Vagina (tissue), 2 donors: Measurements from ENCODE around the gene ATP5F1D. TPM values are rescaled to one million over a fixed set of nuclear protein-coding genes. Genes with fewer than 3 reads are reported as not detected.

Source experiments
- DNase-seq, 2 donors: peaks; one replicate each; pipeline ENCODE4 v3.0.0-alpha.2; 2017; ENCODE audit errors: extremely low spot score in 2 of 2
- H3K27ac ChIP-seq: fragments of 200-600 bp; sonication (generic); one replicate; pipeline ENCODE4 v1.5.1; 2019
- H3K27me3 ChIP-seq: fragments of 200-600 bp; sonication (generic); one replicate; pipeline ENCODE4 v1.5.1; 2019
- H3K36me3 ChIP-seq, 2 donors: fragments of 200-600 bp; sonication (generic); one replicate each; pipeline ENCODE4 v1.5.1; 2017 to 2019
- H3K4me1 ChIP-seq: fragments of 200-600 bp; sonication (generic); one replicate; pipeline ENCODE4 v1.5.1; 2019
- H3K4me3 ChIP-seq, 2 donors: fragments of 200-600 bp; sonication (generic); 1 replicate in 1 of 2; 2 replicates in 1 of 2; pipeline ENCODE4 v1.5.1; 2016 to 2019
- H3K9me3 ChIP-seq: fragments of 200-600 bp; sonication (generic); one replicate; pipeline ENCODE4 v1.5.1; 2019
- POLR2A ChIP-seq, 2 donors: fragments of 450-650 bp; IDR thresholded peaks; one replicate each; pipeline ENCODE4 v1.6.1; 2017; ENCODE audit warnings: antibody characterized with exemption in 2 of 2, mild to moderate bottlenecking in 2 of 2, moderate library complexity in 2 of 2
- POLR2AphosphoS5 ChIP-seq, 2 donors: sonication (generic); formaldehyde crosslinking; IDR thresholded peaks; one replicate each; pipeline ENCODE4 v1.9.0; 2017; ENCODE audit warnings: antibody characterized with exemption in 2 of 2, mild to moderate bottlenecking in 2 of 2, low read depth in 1 of 2; ENCODE audit not compliant: insufficient read depth in 1 of 2
- intact Hi-C: fragments of 100-400 bp; cut with DNase I; formaldehyde crosslinking; loops from one replicate; pipeline ENCODE4 v1.15.1; 2023
- total RNA-seq: library from RNA; depleted of rRNA; stranded (reverse); fragments of >200 nt; gene quantifications from one replicate; pipeline ENCODE4 v1.2.3, GENCODE V29; 2016
- TF ChIP-seq, protein P1 (sequence below), 3 experiments: fragments of 450-650 bp in 2 of 3; fragments of 200-600 bp in 1 of 3; sonication (generic) in 1 of 3; IDR thresholded peaks; one replicate each; pipeline ENCODE4 v1.5.1; 2017 to 2019; ENCODE audit warnings: antibody characterized with exemption in 3 of 3, mild to moderate bottlenecking in 2 of 3, moderate library complexity in 2 of 3

The ATP5F1D gene
- total RNA-seq, 1 donor from 2014 or later = 154 TPM

DNA sequence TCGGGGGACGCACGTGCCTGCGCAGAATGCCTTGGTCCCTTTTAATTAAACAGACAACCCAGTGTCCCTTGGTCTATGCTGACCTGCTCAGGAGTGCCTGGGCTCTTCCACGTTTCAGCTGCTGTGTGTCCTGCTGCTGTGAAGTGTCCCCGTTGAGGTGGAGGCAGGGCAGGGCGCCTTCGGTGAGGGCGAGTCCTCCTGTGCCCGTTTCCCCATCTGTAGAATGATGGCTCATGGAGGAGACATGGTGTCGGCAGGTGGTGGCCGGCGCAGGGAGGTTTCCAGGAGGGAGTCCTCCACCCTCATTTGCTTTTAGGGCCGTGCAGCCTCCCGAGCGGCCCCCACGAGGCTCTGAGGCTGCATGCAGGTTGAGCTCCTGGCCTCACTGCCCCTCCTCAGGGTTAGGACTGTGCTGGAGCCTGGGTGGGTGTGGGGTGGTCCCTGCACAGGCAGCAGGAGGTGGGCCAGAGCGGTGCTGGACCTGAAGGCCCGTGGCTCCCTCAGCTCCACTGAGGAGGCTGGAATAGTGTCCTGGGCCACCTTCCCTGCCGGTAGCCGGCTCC is 27.2 kb upstream of the ATP5F1D start:
- intact Hi-C loops = no loop called here
- DNase-seq = no peak
- H3K36me3 ChIP-seq = no peaks in the 10 kb centered on the region
- peak overlapping the region; percentile 16 to 20 for H3K4me3 ChIP-seq
- peak overlapping the region; percentile 85 for H3K27ac ChIP-seq
- TF ChIP-seq POLR2AphosphoS5 (IDR thresholded peaks at IDR 0.05; ENCODE audit: insufficient read depth in 1 of 2, low read depth in 1 of 2) = no peak
- TF ChIP-seq, protein P1, sequence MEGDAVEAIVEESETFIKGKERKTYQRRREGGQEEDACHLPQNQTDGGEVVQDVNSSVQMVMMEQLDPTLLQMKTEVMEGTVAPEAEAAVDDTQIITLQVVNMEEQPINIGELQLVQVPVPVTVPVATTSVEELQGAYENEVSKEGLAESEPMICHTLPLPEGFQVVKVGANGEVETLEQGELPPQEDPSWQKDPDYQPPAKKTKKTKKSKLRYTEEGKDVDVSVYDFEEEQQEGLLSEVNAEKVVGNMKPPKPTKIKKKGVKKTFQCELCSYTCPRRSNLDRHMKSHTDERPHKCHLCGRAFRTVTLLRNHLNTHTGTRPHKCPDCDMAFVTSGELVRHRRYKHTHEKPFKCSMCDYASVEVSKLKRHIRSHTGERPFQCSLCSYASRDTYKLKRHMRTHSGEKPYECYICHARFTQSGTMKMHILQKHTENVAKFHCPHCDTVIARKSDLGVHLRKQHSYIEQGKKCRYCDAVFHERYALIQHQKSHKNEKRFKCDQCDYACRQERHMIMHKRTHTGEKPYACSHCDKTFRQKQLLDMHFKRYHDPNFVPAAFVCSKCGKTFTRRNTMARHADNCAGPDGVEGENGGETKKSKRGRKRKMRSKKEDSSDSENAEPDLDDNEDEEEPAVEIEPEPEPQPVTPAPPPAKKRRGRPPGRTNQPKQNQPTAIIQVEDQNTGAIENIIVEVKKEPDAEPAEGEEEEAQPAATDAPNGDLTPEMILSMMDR (IDR thresholded peaks at IDR 0.05) = no peak
- no peak for TF ChIP-seq POLR2A (IDR thresholded peaks at IDR 0.05)
- peaks cover 87% of the 10 kb centered on the region for H3K4me1 ChIP-seq
- no peaks in the 10 kb centered on the region for H3K9me3 ChIP-seq
- no peaks in the 10 kb centered on the region for H3K27me3 ChIP-seq

DNA sequence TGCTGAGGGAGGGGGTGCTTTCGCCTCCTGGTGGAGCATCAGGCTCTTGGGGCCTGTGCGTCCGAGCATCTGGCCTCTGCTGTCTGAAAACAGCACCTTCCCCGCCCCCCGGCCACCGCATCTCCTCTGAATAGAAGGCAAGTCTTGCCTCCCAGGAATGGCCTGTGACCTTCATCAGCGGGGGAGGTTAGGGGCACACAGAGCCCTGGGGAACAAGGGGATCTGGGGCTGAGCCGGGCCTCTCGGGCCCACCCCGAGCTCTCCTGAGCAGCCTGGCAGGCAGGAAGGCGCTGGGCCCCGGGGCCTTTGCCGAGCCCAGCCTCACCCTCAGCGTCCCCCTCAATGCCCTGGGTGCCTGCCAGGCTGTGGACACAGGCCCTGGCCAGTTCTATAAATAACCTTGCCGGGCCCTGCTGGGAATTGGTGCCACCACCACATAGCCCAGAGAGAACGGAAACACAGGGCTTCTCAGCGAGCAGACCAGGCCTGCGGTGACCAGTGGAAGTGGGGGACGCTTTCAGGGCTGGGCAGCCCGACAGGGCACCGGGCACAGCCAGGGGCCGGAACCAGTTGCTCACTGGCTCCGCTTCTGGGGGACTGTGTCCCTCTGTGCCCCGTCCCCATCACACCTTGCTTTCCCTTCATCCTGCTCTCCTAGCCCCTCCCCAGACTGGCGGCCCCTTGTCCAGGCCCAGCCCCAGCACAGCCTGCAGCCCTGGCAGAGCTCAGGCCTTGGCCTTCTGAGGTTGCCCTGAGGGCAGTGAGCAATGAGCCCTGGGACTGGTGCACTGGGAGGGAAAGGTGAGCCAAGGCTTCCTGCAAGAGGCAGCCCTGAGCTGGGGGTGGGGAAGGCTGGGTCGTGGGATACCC is 26.5 kb upstream of the ATP5F1D start:
- peaks cover 0 to 3% of the 10 kb centered on the region in 2 donors for H3K36me3 ChIP-seq
- no peak for DNase-seq
- no peaks in the 10 kb centered on the region for H3K9me3 ChIP-seq
- peak overlapping the region; percentile 85 for H3K27ac ChIP-seq
- peak in 1 of 2 donors; percentile 29 for TF ChIP-seq POLR2AphosphoS5 (IDR thresholded peaks at IDR 0.05; ENCODE audit: insufficient read depth in 1 of 2, low read depth in 1 of 2)
- TF ChIP-seq, protein P1 (IDR thresholded peaks at IDR 0.05) = no peak
- peak overlapping the region in 1 of 2 donors; percentile 16 for H3K4me3 ChIP-seq
- peaks cover 80% of the 10 kb centered on the region for H3K4me1 ChIP-seq
- H3K27me3 ChIP-seq = no peaks in the 10 kb centered on the region
- intact Hi-C loops = no loop called here

DNA sequence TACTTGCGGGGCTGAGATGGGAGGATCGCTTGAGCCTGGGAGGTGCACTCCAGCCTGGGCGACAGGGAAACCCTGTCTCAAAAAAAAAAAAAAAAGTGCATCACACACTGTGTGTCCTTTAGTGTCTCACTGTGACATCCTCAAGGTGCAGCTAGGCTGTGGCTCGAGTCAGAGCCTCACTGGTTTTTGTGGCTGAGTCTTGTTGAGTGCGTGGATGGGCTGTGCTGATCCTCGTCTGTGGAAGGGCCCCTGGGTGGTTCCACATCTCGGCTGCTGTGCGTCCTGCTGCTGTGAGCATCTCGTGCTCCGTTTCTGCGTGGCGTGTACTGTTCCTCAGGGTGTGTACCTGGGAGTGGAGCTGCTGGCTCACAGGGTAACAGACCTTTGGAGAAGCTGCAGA is 24.8 kb upstream of the ATP5F1D start:
- DNase-seq = no peak
- no peak overlapping the region for H3K27ac ChIP-seq
- intact Hi-C loops = no loop called here
- TF ChIP-seq, protein P1 (IDR thresholded peaks at IDR 0.05) = no peak
- TF ChIP-seq POLR2AphosphoS5 (IDR thresholded peaks at IDR 0.05; ENCODE audit: insufficient read depth in 1 of 2, low read depth in 1 of 2) = no peak
- no peak for TF ChIP-seq POLR2A (IDR thresholded peaks at IDR 0.05)
- peaks cover 0 to 16% of the 10 kb centered on the region in 2 donors for H3K36me3 ChIP-seq
- H3K9me3 ChIP-seq = no peaks in the 10 kb centered on the region
- peaks cover 66% of the 10 kb centered on the region for H3K4me1 ChIP-seq
- H3K4me3 ChIP-seq = no peak overlapping the region
- no peaks in the 10 kb centered on the region for H3K27me3 ChIP-seq

DNA sequence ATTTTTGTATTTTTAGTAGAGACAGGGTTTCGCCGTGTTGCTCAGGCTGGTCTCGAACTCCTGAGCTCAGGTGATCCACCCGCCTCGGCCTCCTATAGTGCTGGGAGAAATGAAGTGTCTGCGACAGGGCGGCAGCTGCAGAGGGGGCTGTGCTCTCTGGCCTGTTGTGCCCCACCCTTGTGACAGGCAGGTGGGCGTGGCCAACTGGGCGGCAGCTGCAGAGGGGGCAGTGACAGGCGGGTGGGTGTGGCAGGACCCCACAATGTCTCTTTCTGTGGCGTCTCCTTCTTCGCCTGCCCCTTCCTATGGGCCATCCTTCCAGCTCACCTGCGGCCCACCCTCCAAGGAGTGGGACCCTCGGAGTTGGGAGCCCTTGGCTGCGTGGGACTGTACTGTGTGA is 24.2 kb upstream of the ATP5F1D start:
- Histone ChIP-seq H3K9me3 (no peaks in the 10 kb centered on the region), H3K4me1 (peaks cover 60% of the 10 kb centered on the region), H3K4me3 (no peak overlapping the region), H3K27me3 (no peaks in the 10 kb centered on the region), H3K36me3 (peaks cover 0 to 22% of the 10 kb centered on the region in 2 donors), H3K27ac (peak overlapping the region; percentile 5)
- no peak for DNase-seq
- intact Hi-C loops = no loop called here
- TF ChIP-seq POLR2A (IDR thresholded peaks at IDR 0.05) (no peak), POLR2AphosphoS5 (IDR thresholded peaks at IDR 0.05; ENCODE audit: insufficient read depth in 1 of 2, low read depth in 1 of 2) (no peak)
- TF ChIP-seq, protein P1 (IDR thresholded peaks at IDR 0.05) = no peak
